IPS DF 4.7 (cell line): ENCODE measurements around the gene PIP5KL1.

Experiments
- DNase-seq: peaks from one replicate; pipeline ENCODE4 v3.0.0-alpha.2; 2013; ENCODE audit warnings: low spot score; ENCODE audit errors: extremely low read depth

PIP5KL1 gene

DNA sequence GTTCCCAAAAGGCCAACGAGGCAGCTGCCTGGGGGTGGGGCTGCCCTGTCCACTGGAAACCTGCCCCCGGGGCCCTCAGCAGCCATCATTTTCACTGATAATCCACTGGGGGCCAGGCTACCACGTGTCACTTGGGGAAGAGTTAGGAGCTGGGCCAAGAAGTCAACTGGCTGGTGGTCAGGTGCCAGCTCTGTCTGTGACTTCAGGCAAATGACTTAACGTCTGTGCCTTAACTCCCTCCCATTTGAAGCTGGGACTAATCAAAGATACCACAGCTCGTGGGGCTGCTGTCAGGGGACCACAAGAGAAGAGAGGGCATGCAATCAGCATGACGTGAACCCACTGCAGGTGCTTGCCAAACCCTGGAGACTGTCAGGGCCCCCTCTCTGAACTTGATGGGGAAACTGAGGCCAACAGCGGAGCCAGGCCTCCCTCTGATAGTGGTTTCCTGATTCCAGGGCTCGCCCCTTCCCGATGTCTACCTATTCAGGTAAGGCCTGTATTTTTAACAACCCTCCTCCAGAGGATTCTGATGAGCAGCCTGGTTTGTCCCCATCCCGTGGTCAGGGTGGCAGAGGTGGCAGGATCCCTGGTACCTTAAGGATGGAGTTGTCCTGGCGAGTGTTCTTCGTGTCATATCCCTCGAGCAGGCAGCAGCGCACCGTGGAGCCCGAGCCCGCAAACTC is 19.4 kb upstream of the PIP5KL1 start:
- DNase-seq = no peak

DNA sequence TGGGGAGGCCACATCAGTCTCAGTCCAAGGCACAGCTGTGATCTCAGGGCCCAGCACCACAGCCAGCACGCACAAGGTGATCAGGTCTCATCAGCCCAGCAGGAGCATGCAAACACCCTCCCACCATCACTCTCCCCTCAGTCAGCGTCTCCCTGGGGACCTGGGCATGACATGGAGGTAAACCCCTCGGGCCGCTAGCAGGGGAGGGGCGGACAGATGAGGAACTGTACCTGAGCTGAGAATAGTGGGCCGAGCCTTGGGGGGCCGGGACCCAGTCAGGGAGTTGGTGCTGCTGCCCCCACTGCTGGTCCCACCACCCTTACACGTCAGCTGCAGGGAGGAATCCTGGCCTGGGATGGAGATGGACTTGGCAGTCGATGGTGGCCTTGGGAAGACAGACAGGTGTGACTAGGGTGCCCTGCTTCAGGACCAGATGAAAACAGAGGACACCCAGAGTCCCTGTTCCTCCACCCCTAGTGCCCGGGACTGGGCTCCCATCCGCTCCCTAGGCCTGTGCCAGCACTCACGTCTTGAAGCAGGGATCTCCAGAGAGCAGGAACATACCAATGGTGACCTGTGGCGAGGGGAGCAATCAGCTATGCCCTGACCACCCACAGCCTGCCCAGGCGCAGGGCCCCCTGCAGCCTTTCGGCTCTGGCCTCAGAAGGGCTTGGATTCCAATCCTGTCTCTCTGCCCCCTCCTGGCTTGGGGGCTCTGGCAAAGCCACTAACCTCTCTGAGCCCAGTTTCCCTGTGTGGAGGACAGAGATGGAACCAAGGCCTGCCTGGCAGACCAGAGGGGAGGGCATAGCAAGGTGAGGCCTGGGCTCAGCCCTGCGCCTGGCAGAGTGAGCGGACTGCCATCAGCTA is 17.5 kb upstream of the PIP5KL1 start:
- DNase-seq = no peak

DNA sequence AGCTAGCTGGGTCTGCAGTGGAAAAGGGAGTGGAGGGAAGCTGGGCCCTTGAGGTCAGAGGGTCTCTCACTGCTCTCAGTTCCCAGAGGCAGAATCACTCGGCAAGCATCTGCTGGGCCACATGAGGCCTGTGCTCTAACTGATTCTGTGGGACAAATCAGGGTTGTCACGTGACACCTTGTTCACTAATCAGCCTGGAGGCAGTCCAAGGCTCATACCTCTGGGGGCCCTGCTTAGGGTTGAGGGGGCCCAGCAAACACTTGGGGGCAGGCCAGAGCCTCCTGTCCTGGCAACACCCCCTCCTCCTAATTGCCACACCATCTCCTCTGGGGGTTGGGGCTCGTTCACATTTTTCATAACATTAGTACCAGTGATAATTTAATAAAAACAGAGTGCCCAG is 16.2 kb upstream of the PIP5KL1 start:
- no peak for DNase-seq

- no peak for DNase-seq
Observed at GRCh38 chr9:127945942-127946341, 15.4 kb upstream of the PIP5KL1 start.

DNA sequence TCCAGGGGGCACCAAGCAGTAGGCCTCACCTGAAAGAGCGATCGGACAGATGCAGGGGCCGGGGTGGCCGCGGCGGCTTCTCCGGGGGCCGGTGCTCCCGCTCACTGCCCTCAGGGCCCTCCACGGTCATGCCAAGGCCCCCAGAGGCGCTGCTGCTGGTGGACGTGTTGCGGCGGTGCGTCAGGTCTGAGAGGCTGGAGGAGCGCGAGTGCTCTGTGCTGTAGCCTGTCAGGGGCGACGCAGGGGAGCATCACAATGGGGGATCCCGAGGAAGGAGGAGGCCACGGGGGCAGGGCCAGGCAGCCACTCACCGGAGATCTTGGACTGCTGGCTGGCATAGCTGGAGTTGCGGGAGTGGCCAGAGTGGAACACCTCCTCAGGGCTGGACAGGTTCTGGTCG is 14.8 kb upstream of the PIP5KL1 start:
- no peak for DNase-seq

DNA sequence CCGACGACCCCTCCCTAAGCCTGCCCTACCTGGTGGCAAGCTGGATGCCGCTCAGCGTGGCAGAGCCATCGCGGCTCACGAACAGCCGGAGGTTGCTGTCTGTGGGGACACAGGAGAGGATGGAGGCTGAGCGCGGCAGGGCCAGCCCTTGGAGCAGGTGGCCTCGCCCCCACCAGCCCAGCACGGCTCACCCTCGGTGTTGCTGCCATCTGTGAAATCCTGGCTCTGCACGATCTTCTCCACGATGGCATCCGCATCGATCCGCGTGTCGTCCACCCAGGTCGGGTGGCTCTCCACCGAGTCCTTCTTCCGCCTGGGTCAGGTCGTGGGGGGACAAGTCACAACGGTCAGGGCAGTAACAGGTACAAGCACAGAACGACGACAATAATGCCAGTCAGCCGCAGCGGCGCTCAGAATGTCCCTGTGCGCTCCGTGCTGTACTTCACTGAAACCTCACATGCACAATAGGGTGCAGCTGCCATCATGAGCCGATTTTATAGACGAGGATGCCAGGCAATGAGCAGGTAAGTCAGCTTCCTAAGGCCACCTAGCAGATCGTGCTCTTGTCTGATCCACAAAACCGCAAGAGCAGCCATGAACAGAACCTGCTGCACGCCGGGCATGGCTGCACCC is 14.1 kb upstream of the PIP5KL1 start:
- no peak for DNase-seq

DNA sequence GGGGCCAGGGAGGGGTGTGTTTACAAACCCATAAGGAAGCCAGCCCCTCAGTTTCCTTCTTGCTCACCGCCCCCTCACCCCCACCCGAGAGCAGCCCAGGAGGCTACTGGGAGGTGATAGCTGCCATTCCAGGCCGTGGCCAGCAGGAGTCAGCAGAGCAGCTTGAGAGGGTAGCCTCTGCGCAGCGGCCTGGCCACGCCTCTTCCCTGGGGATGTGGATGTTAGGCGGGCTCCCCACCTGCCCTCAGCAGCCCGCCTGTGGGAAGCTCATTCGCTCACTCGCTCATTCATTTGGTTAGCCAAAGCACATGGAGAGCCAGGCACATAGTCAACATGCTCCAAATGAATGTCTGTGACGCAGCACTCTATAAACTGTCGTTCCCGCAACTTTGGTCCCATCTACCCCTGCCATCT is 13.2 kb upstream of the PIP5KL1 start:
- DNase-seq = peak; percentile 78

DNA sequence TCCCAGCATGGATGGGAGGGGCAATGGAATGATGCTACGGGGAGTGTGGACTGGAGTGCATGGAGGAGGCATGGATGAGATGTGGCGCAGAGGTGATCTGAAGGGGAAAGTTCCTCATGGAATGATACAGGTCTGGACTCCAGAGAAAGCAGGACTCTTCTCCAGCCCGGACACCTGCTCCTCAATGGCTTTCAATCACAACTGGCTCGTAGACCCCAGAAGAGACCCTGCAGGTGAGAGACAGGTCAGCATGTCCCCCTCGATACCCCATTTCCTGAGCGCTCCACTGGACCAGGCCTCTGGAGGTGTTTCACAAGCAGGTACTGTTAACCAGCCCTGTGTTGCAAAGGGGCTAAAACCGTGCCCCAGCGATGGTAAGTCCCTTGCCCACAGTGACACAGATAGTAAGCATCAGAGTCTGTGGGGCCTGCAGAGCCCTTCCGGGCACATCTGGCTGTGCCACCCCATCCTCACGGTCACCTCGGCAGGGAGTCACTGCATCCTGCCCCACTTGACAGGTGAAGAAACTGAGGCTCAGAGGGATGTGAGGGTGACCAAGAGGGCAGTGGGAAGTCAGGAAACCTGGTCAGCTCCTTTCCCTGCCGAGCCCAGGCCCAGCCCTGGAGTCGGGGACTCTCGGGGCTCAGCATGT is 12.6 kb upstream of the PIP5KL1 start:
- DNase-seq = no peak

- no peak for DNase-seq
Observed at GRCh38 chr9:127942216-127943010, 11.8 kb upstream of the PIP5KL1 start.

DNA sequence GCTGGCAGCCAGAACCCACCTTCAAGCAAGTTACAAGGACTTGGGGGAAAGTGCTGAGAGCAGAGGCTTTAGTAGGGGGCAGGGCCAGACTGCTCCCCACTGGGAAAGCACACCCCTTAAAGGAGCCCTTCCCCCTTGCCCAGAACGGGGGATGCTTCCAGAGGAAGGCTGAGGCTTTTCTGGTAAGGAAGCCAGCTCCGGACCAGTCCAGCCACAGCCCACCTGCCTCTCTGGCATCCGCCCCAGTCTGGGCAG is 11.3 kb upstream of the PIP5KL1 start:
- DNase-seq = no peak

- no peak for DNase-seq
Observed at GRCh38 chr9:127941062-127941960, 10.7 kb upstream of the PIP5KL1 start.

DNA sequence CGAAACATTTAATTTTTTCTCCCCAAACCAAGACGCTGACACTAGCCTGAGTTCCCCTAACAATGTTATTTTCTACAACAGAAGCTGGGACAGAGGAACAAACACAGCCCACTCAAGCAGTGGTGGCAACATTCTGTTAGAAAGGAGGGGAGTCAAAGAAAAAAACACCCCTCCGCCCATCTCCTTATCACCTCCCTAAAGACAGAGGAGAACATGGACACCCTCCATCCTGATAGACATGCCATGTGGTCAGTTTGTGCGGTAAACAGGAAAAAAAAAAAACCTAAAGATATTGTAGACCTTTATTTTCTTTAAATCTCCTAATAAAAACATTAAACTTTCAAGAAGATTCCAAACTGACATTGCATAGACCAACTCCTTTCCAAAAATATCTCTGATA is 10.0 kb upstream of the PIP5KL1 start:
- DNase-seq = no peak

DNA sequence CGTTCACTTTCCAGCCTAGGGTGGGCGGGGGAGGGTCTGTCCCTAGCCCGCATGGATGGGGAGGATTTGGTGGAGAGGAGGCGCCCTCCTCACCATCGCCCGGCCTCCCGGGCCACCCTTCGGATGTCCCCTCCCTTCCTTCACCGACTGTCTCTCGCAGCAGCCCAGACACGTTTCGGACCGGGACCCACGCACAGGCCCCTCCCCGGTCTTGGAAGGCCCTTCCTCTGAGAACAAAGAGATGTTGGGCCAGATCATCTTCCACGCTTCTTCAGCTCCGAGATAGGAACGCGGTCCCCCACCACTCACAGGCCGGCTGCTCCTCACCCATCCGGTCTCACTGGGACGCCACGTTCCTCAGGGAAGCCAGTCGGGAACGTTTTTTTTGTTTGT is 7.7 kb upstream of the PIP5KL1 start:
- DNase-seq = no peak

DNA sequence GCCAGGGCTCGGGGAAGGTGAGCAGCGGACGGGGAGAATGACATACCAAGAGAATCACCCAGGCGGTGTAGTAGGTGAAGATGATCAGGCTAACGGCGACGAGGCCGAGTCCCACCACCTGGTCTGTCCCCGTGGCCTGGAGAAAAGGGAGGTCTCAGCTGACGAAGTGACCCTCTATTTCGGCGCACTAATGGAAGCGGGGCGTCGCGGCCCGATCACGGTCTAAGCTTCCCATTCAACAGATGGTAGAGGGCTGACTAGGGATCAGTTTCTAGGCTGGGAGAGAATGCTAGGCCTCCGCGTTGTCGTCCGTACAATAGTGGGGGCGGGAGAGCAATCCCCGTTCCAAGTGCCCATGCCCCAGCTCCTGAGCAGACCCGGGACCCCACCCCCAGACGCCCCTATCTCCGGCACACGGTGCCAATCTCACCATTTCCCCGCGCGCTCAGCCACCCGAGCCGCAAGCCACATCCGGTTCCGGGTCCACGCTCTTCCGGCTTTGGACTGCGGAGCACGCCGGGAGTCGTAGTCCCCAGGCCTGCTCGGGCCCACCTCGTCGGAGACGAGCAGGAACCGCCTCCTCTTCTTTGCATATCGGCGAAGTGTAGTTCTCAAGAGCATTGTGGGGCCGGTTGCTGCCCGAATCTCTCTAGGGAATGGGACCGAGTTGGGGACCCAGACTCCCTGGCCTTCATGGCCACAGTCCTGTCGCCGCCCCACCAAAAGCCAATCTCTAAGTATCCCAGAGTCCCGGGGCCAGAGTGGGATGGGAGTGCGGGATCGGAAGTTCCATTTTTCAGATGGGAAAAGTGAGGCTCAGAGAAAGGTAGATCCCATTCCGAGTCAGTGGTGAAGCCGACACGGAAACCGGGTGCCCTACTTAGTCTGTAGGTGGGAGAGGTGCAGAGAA is 7.1 kb upstream of the PIP5KL1 start, which contains the start of gene DPM2:
DPM2 (minus strand) TSS at position 467 of the 910 bp plus-strand sequence; CDS start at position 433, 34 bp downstream.
- DNase-seq = peak; percentile 71

GRCh38 chr9:127937056-127937387 is 6.4 kb upstream of the PIP5KL1 start:
- DNase-seq = no peak

- DNase-seq = no peak
Observed at GRCh38 chr9:127936347-127936852, 5.8 kb upstream of the PIP5KL1 start.

DNA sequence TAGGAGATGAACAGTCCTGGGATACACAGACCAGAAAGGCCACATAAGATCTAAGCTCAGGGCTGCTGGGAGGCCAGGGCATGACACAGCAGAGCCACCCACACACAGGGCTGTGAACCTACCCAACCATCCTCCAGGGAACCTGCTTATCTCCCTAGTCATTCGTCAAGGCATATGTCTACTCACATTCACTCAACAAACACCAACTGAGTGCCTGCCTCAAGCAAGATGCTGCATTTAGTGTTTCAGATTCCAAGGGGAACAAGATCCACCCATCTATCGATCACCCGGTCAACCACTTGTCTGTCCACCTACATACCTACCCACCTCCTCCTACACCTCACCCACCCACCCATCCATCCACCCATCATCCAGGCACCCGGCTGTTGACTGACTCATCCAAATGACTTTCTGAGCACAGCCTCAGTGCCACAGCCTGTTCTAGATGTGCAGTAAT is 5.2 kb upstream of the PIP5KL1 start:
- DNase-seq = no peak

GRCh38 chr9:127934986-127935385 is 4.4 kb upstream of the PIP5KL1 start:
- DNase-seq = no peak

GRCh38 chr9:127934248-127934647 is 3.7 kb upstream of the PIP5KL1 start:
- DNase-seq = no peak
